Suprapubic skin (tissue), 4 donors: ENCODE measurements around the gene TEX29. TPM values are rescaled to one million over a fixed set of nuclear protein-coding genes. Genes with fewer than 3 reads are reported as not detected.

Experiments
- DNase-seq, 2 donors: peaks; one replicate each; pipeline ENCODE4 v3.0.0-alpha.2; 2019; ENCODE audit warnings: low spot score in 2 of 2
- H3K27ac ChIP-seq: fragments of 200-600 bp; sonication (generic); one replicate; pipeline ENCODE4 v1.5.1; 2019
- H3K27me3 ChIP-seq: fragments of 200-600 bp; sonication (generic); one replicate; pipeline ENCODE4 v1.5.1; 2019
- H3K36me3 ChIP-seq: fragments of 200-600 bp; sonication (generic); one replicate; pipeline ENCODE4 v1.5.1; 2019
- H3K4me1 ChIP-seq: fragments of 200-600 bp; sonication (generic); one replicate; pipeline ENCODE4 v1.5.1; 2019
- H3K4me3 ChIP-seq: fragments of 200-600 bp; sonication (generic); one replicate; pipeline ENCODE4 v1.5.1; 2019; ENCODE audit warnings: mild to moderate bottlenecking
- H3K9me3 ChIP-seq: fragments of 200-600 bp; sonication (generic); one replicate; pipeline ENCODE4 v1.5.1; 2019
- EP300 ChIP-seq: sonication (generic); formaldehyde crosslinking; IDR thresholded peaks from one replicate; pipeline ENCODE4 v1.6.1; 2017; ENCODE audit warnings: antibody characterized with exemption
- POLR2A ChIP-seq, 2 donors: fragments of 450-650 bp; IDR thresholded peaks; one replicate each; pipeline ENCODE4 v1.6.1; 2017; ENCODE audit warnings: antibody characterized with exemption in 2 of 2, mild to moderate bottlenecking in 2 of 2, moderate library complexity in 2 of 2
- POLR2AphosphoS5 ChIP-seq, 3 donors: sonication (generic); formaldehyde crosslinking; IDR thresholded peaks; one replicate each; pipeline ENCODE4 v1.6.1; 2017; ENCODE audit warnings: antibody characterized with exemption in 3 of 3
- WGBS: methylation state at CpG from one replicate; pipeline ENCODE4 v1.1.5; 2018; 5-methylcytosine and 5-hydroxymethylcytosine counted together
- total RNA-seq, 4 donors: library from RNA; depleted of rRNA; stranded (reverse); fragments of >200 nt; gene quantifications; one replicate each; pipeline ENCODE4 v1.1.0, GENCODE V29; 2016
- TF ChIP-seq, protein P1 (sequence below), 2 donors: fragments of 200-600 bp in 1 of 2; fragments of 450-650 bp in 1 of 2; sonication (generic) in 1 of 2; IDR thresholded peaks; one replicate each; pipeline ENCODE4 v1.5.1; 2016 to 2019; ENCODE audit warnings: antibody characterized with exemption in 2 of 2, mild to moderate bottlenecking in 1 of 2, moderate library complexity in 1 of 2

Gene TEX29
- total RNA-seq, 4 donors from 2014 or later = not detected

DNA sequence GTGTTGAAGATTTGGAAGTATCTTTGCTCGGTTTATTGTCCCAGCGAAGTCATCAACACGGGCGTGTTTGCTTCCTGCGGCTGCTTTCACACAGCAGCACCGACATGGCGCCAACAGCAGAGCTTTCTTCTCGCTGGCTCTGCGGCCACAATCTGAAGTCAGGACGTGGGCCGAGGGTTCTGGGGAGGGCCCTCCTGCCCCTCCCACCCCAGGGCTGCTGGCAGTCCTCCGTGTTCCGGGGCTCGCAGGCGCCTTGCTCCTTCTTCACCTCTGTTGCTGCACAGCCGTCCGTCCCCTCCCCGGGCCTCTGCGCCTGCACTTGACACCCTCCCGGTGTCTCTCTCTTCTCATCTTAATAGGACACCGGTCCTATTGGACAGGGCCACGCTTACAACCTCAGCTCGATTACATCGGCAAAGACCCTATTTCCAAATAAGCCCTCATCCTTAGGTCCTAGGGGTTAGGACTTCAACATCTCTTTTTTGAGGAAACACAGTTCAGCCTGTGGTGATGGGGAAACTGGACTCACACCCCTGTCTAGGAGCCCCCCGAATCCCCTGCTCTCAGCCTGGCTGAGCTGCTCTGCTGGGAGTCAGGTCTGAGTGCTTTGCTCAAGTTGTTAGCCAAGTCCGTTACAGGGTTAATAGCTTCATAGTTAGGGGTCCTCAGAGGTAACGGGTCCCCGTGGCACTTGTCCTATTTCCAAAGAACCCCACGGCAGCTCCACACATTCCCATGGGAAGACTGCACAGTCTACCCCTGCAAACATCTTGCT lies 2.7 kb upstream of the TEX29 start:
- H3K9me3 ChIP-seq = no peaks in the 10 kb centered on the region
- DNase-seq = no peak
- H3K4me3 ChIP-seq = no peak overlapping the region
- H3K36me3 ChIP-seq = peaks cover 9% of the 10 kb centered on the region
- no peaks in the 10 kb centered on the region for H3K27me3 ChIP-seq
- TF ChIP-seq POLR2AphosphoS5 (IDR thresholded peaks at IDR 0.05) (no peak), EP300 (no peak), POLR2A (IDR thresholded peaks at IDR 0.05) (no peak)
- TF ChIP-seq, protein P1, sequence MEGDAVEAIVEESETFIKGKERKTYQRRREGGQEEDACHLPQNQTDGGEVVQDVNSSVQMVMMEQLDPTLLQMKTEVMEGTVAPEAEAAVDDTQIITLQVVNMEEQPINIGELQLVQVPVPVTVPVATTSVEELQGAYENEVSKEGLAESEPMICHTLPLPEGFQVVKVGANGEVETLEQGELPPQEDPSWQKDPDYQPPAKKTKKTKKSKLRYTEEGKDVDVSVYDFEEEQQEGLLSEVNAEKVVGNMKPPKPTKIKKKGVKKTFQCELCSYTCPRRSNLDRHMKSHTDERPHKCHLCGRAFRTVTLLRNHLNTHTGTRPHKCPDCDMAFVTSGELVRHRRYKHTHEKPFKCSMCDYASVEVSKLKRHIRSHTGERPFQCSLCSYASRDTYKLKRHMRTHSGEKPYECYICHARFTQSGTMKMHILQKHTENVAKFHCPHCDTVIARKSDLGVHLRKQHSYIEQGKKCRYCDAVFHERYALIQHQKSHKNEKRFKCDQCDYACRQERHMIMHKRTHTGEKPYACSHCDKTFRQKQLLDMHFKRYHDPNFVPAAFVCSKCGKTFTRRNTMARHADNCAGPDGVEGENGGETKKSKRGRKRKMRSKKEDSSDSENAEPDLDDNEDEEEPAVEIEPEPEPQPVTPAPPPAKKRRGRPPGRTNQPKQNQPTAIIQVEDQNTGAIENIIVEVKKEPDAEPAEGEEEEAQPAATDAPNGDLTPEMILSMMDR (IDR thresholded peaks at IDR 0.05) = no peak
- H3K4me1 ChIP-seq = no peaks in the 10 kb centered on the region
- H3K27ac ChIP-seq = no peak overlapping the region
- 85% methylated on average over 29 of the region's 29 CpGs for WGBS

DNA sequence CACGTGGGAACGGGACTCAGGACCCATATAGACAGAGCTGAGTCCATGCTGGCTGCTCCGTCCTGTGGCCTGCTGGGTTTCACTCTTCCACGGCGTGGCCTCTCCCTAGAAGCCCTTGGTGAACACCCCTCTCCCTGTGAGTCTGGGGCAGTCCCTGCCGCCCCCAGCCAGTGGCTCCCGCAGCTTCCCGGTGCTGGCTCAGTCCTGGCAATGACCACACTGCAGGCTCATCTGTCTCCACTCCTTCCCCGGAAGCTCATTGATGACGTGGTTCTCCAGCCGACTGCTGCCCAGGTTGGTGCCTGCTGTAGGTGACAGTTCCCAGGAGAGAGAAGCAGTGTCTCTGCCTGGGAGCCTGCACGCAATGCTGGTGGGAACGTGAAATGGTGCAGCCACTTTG lies 2.1 kb upstream of the TEX29 start:
- TF ChIP-seq POLR2AphosphoS5 (IDR thresholded peaks at IDR 0.05) (no peak), POLR2A (IDR thresholded peaks at IDR 0.05) (no peak), EP300 (no peak)
- TF ChIP-seq, protein P1 (IDR thresholded peaks at IDR 0.05) = no peak
- peaks cover 6% of the 10 kb centered on the region for H3K36me3 ChIP-seq
- no peaks in the 10 kb centered on the region for H3K27me3 ChIP-seq
- no peaks in the 10 kb centered on the region for H3K9me3 ChIP-seq
- WGBS = 78% methylated on average over 11 of the region's 13 CpGs
- no peak overlapping the region for H3K27ac ChIP-seq
- no peak overlapping the region for H3K4me3 ChIP-seq
- no peak for DNase-seq
- no peaks in the 10 kb centered on the region for H3K4me1 ChIP-seq

DNA sequence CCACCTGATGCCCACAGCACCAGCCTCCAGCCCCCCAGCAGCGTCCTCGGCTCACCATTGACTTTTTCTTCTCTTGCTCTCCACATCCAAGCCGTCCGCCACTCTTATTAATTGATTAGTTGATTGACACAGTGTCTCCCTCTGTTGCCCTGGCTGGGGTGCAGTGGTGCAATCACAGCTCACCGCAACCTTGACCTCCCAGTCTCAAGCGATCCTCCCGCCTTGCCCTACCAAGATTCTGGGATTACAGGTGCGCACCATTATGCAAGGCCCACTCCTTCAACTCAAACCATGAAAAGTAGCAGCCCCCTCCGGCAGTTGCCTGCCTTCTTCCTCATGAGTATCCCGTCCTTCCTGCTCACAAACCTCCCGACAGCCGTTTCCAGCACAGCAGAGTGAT lies 921 bp upstream of the TEX29 start:
- TF ChIP-seq POLR2A (IDR thresholded peaks at IDR 0.05) (no peak), EP300 (no peak), POLR2AphosphoS5 (IDR thresholded peaks at IDR 0.05) (no peak)
- TF ChIP-seq, protein P1 (IDR thresholded peaks at IDR 0.05) = no peak
- DNase-seq = no peak

DNA sequence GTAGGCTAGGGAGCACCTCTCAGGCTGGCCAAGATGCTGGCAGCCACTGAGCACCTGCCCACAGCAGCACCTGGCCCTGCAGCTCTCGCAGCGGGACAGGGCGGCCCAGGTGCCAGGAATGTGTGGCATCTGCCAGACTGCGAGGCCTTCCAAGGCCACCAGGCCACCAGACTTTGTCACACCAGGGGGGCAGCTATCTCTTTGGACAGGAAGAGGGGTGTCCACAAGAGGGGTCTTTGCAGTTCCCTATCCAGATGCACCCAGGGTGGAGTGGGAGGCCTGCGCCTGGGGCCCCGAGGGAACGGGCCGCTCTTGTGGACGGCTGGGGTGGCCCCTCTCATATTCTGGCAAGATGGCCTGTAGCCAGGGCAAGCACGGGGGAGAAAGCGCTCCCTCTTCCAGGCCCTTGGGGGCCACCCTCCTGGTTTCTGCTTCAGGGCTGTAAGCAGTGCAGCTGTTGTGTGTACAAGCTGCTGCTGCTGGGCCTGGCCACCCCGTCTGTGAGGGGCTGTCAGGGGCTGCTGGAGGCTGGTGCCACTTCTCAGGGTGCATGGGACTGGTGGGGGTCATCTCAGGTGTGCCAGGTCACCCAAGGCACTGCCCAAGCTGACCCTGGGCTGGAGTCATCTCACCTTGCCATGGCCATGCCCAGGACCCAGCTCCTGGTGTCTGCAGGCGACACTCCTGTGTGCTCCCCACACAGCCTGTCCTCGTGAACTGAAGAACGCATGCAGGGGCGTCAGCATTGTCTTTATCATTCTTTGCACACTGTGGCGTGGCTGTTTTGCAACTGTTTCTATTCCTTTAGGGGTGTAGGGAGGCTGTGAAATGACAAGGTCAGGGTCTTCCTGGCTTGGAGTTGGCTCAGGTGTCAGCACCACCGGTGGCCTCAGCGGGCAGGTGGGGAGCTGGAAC lies 1.8 kb downstream of the TEX29 start:
- Histone ChIP-seq H3K4me1 (no peaks in the 10 kb centered on the region), H3K27ac (no peak overlapping the region), H3K36me3 (no peaks in the 10 kb centered on the region), H3K9me3 (no peaks in the 10 kb centered on the region), H3K4me3 (no peak overlapping the region), H3K27me3 (no peaks in the 10 kb centered on the region)
- no peak for DNase-seq
- TF ChIP-seq, protein P1 (IDR thresholded peaks at IDR 0.05) = no peak
- TF ChIP-seq EP300 (no peak), POLR2A (IDR thresholded peaks at IDR 0.05) (no peak), POLR2AphosphoS5 (IDR thresholded peaks at IDR 0.05) (no peak)
- WGBS = 93% methylated on average over 19 of the region's 19 CpGs

More for the DNA sequence above, 921 bp upstream of the TEX29 start:
- H3K27ac ChIP-seq = no peak overlapping the region
- H3K4me3 ChIP-seq = no peak overlapping the region
- peaks cover 6% of the 10 kb centered on the region for H3K36me3 ChIP-seq
- H3K27me3 ChIP-seq = no peaks in the 10 kb centered on the region
- WGBS = 90% methylated on average over 12 of the region's 12 CpGs
- H3K9me3 ChIP-seq = no peaks in the 10 kb centered on the region
- H3K4me1 ChIP-seq = no peaks in the 10 kb centered on the region

DNA sequence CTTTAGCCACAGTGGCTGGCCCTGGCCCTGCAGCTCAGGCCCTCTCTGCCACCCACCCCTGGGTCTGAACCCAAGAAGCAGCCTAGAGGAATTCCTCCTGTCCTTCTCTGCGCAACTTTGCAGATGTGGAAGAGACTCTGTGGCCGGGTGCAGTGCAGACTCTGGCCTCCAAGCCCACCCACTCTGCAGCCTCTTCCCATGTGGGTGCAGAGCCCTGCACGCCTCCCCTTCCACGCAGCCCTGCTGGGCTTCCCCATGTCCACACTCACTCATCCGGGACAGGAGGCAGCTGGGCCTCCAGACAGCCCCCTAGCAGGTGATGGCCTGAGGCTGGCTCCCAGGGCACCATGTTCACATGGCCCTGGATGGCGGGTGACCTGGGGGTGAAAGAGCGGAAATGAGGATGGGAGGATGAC lies 2.5 kb downstream of the TEX29 start:
- H3K27me3 ChIP-seq = no peaks in the 10 kb centered on the region
- TF ChIP-seq POLR2AphosphoS5 (IDR thresholded peaks at IDR 0.05) = no peak
- TF ChIP-seq, protein P1 (IDR thresholded peaks at IDR 0.05) = no peak
- no peaks in the 10 kb centered on the region for H3K9me3 ChIP-seq
- DNase-seq = no peak
- H3K4me1 ChIP-seq = no peaks in the 10 kb centered on the region
- no peak overlapping the region for H3K27ac ChIP-seq
- H3K36me3 ChIP-seq = no peaks in the 10 kb centered on the region
- no peak overlapping the region for H3K4me3 ChIP-seq
- WGBS = no CpG with 5 or more reads among the region's 7 CpGs
